Suppressor macrophage (primary cell): ENCODE measurements around the gene TNFSF11.

Source experiments
- DNase-seq, 4 experiments: peaks; one replicate each; pipeline ENCODE4 v3.0.0-alpha.2; 2020 to 2022

The TNFSF11 gene

GRCh38 chr13:42561752-42562467, 12.0 kb upstream of the TNFSF11 start:
- peak; percentile 21 to 79 (median 52) for DNase-seq

- no peak for DNase-seq
These were observed 6.0 kb upstream of the TNFSF11 start for GRCh38 chr13:42567906-42568305.

GRCh38 chr13:42569576-42570344, 4.2 kb upstream of the TNFSF11 start:
- DNase-seq, result peak in 2 of 4 experiments; percentile 46 to 56

GRCh38 chr13:42571895-42572294, 2.1 kb upstream of the TNFSF11 start:
- no peak for DNase-seq

GRCh38 chr13:42574435-42575311, 721 bp downstream of the TNFSF11 start:
- peak; percentile 29 to 54 (median 41) for DNase-seq

- no peak for DNase-seq
These were observed 2.0 kb downstream of the TNFSF11 start for GRCh38 chr13:42575938-42576337.

GRCh38 chr13:42577538-42577937, 3.6 kb downstream of the TNFSF11 start:
- no peak for DNase-seq

GRCh38 chr13:42580644-42581043, 6.7 kb downstream of the TNFSF11 start:
- no peak for DNase-seq

- no peak for DNase-seq
These were observed 7.5 kb downstream of the TNFSF11 start for GRCh38 chr13:42581427-42581826.

GRCh38 chr13:42591602-42592001, 17.6 kb downstream of the TNFSF11 start:
- no peak for DNase-seq

- no peak for DNase-seq
These were observed 19.3 kb downstream of the TNFSF11 start for GRCh38 chr13:42592915-42593900.

GRCh38 chr13:42594481-42595252, 20.7 kb downstream of the TNFSF11 start:
- peak; percentile 69 to 88 (median 74) for DNase-seq

GRCh38 chr13:42595253-42595571, 21.3 kb downstream of the TNFSF11 start:
- no peak for DNase-seq

- DNase-seq, result no peak
These were observed 23.6 kb downstream of the TNFSF11 start for GRCh38 chr13:42597505-42597904.

GRCh38 chr13:42600943-42601342, 27.0 kb downstream of the TNFSF11 start:
- DNase-seq, result no peak

GRCh38 chr13:42602906-42603305, 29.0 kb downstream of the TNFSF11 start:
- DNase-seq, result no peak

GRCh38 chr13:42603571-42603970, 29.6 kb downstream of the TNFSF11 start:
- DNase-seq, result no peak

- no peak for DNase-seq
These were observed 33.6 kb downstream of the TNFSF11 start for GRCh38 chr13:42607546-42607945.

GRCh38 chr13:42610649-42611048, 36.7 kb downstream of the TNFSF11 start:
- DNase-seq, result no peak

- DNase-seq, result no peak
These were observed 37.3 kb downstream of the TNFSF11 start for GRCh38 chr13:42611086-42611779.
